ENCODE data around the gene SERPINC1.

DNA sequence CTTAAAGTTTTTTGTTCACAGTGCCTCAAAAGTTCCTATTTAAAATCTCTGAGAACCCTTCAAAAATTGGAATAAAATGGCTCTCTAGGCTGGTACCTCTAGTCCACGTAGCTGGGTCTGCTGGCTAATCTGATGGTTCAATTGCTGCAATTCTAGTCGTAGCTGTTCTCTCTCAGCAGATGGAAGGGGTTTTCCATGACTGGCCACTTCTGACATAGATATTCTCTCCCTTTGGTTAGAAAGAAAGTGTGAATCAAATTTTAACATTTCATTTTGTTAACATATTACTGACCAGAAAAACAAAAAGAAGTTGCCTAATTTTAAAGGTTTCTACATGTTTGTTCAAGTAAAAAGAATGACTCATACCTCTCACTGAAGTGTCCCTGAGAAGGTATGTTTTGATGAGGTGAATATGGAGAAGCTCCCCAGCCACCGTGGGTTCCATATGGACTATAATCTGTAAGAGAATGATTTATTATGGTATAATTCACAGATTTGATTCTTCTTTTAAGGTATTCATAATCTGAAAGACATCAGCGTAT, 29.3 kb upstream of the SERPINC1 start:
- TF ChIP-seq CTCF (conservative IDR thresholded peaks at IDR 0.05 in 1 of 2, IDR thresholded peaks at IDR 0.05 in 1 of 2; ENCODE audit: extremely low read depth in 1 of 2, insufficient read depth in 1 of 2, low read depth in 1 of 2, low read length in 2 of 2) (no peak), EZH2 (IDR thresholded peaks at IDR 0.05; ENCODE audit: borderline replicate concordance, low read length) (no peak)

Data from mammary epithelial cell (primary cell).